Adrenal gland (tissue), 5 donors: ENCODE results near the gene HACE1.

ENCODE experiments used
- POLR2A ChIP-seq, 2 donors: fragments of 450-650 bp; IDR thresholded peaks; one replicate each; pipeline ENCODE4 v1.6.1; 2017; ENCODE audit warnings: antibody characterized with exemption in 2 of 2, mild to moderate bottlenecking in 2 of 2, moderate library complexity in 1 of 2
- TF ChIP-seq, protein P1 (sequence below), 6 experiments: fragments of 450-650 bp in 4 of 6; fragments of 200-600 bp in 2 of 6; sonication (generic) in 1 of 6; IDR thresholded peaks; 1 replicate in 5 of 6; 2 replicates in 1 of 6; pipeline versions ENCODE4 v1.5.1 to v1.8.0; 2016 to 2021; ENCODE audit warnings: antibody characterized with exemption in 6 of 6, mild to moderate bottlenecking in 2 of 6, moderate library complexity in 1 of 6
- donor health status: DM: no; HTN: no; CAD: no.

DNA sequence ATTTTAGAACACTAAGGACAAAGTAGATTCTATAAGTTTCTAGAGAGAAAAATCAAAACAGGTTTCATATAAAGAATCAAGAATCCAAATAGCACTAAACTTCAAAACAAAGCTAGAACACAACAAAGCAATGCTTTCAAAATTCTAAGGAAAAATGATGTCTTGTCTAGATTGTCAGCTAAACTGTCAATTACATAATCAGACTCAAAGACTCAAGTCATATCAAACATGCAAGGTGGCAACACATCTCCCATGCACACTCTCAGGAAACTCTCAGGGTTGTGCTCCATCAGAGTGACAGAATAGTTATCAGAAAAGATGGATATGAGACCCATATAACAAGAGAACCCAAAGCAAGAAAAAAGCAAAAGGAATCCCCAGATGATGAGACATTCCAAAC is 23.9 kb downstream of the HACE1 start:
- TF ChIP-seq, protein P1, sequence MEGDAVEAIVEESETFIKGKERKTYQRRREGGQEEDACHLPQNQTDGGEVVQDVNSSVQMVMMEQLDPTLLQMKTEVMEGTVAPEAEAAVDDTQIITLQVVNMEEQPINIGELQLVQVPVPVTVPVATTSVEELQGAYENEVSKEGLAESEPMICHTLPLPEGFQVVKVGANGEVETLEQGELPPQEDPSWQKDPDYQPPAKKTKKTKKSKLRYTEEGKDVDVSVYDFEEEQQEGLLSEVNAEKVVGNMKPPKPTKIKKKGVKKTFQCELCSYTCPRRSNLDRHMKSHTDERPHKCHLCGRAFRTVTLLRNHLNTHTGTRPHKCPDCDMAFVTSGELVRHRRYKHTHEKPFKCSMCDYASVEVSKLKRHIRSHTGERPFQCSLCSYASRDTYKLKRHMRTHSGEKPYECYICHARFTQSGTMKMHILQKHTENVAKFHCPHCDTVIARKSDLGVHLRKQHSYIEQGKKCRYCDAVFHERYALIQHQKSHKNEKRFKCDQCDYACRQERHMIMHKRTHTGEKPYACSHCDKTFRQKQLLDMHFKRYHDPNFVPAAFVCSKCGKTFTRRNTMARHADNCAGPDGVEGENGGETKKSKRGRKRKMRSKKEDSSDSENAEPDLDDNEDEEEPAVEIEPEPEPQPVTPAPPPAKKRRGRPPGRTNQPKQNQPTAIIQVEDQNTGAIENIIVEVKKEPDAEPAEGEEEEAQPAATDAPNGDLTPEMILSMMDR (IDR thresholded peaks at IDR 0.05), result no peak
- TF ChIP-seq POLR2A (IDR thresholded peaks at IDR 0.05), result no peak
